Stimulated activated CD4-positive, alpha-beta T cell treated with anti-CD3 and anti-CD28 coated beads, Interleukin-2, amount 100 ng/mL, for 4 hours (primary cell): ENCODE data around the gene ACOT11.
"Not testable (repeated sequence)": the region's sequence is repeated elsewhere in the genome, so short reads cannot be mapped to it uniquely, and the experiment has no call there.

Source experiments
- DNase-seq: peaks from one replicate; pipeline ENCODE4 v3.0.0-alpha.2; 2020; ENCODE audit warnings: low read depth

Gene ACOT11

GRCh38 chr1:54608566-54609230, 60.7 kb downstream of the ACOT11 start:
- DNase-seq, result no peak

GRCh38 chr1:54609301-54609921, 61.4 kb downstream of the ACOT11 start:
- DNase-seq, result no peak

- no peak for DNase-seq
Observed at GRCh38 chr1:54610048-54610447, 62.0 kb downstream of the ACOT11 start.

GRCh38 chr1:54610601-54611580, 62.9 kb downstream of the ACOT11 start:
- DNase-seq, result no peak

- DNase-seq, result no peak
Observed at GRCh38 chr1:54611621-54612020, 63.6 kb downstream of the ACOT11 start.

GRCh38 chr1:54614024-54614423, 66.0 kb downstream of the ACOT11 start:
- no peak for DNase-seq

GRCh38 chr1:54614563-54614962, 66.5 kb downstream of the ACOT11 start:
- no peak for DNase-seq

- DNase-seq, result no peak
Observed at GRCh38 chr1:54615531-54616279, 67.7 kb downstream of the ACOT11 start.

- DNase-seq, result no peak
Observed at GRCh38 chr1:54619749-54620148, 71.7 kb downstream of the ACOT11 start.

GRCh38 chr1:54623216-54624007, 75.4 kb downstream of the ACOT11 start, which contains the start of gene FAM151A:
Gene FAM151A (minus strand): TSS chr1:54623525. CDS start chr1:54623395, 130 bp downstream.
- DNase-seq, result no peak

GRCh38 chr1:54624466-54625464, 76.7 kb downstream of the ACOT11 start:
- no peak for DNase-seq

GRCh38 chr1:54627196-54627595, 79.2 kb downstream of the ACOT11 start:
- DNase-seq, result no peak

- DNase-seq, result not testable (repeated sequence)
Observed at GRCh38 chr1:54635804-54636203, 87.8 kb downstream of the ACOT11 start.

GRCh38 chr1:54636461-54637446, 88.7 kb downstream of the ACOT11 start:
- not testable (repeated sequence) for DNase-seq

- DNase-seq, result no peak
Observed at GRCh38 chr1:54640361-54640760, 92.3 kb downstream of the ACOT11 start.

- no peak for DNase-seq
Observed at GRCh38 chr1:54640863-54641836, 93.1 kb downstream of the ACOT11 start, which contains the start of gene MROH7. Gene MROH7 (plus strand): TSS chr1:54641786. CDS start chr1:54652927, 11,141 bp downstream.

GRCh38 chr1:54643736-54644135, 95.7 kb downstream of the ACOT11 start:
- no peak for DNase-seq
